ENCODE results near the gene ITGA6.

Gene ITGA6

DNA sequence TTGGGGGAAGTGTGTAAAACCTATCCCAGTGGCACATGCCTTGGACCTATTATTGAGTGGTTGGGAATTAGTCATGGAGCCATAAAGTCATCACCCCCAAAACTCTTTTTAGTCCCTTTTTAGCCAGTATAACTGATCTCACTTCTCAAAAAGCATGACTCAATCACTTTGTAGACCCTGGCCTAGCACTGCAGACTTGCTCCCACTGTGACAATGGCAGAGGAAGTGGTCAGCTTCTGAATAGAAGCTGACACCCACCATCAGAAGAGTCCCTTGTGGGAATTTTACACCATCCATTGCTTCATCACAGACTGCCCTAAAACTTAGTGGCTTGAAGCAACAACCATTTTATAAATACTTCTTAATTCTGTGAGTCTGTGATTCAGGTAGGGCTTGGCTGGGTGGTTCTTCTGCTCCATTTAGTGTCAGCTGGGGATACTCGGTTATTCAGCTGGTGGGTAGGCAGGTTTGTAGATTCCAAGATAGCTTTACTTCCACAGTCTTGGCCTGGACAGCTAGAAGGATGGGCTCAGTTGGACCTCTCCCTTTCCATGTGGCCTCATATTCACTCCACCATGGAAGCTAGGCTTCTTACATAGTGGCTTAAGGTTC is 10.8 kb upstream of the ITGA6 start:
- H3K36me3 ChIP-seq (ENCODE audit: insufficient read depth, low read length) = no peaks in the 10 kb centered on the region
- H3K79me2 ChIP-seq (ENCODE audit: control insufficient read depth, insufficient read depth, low read length, unreplicated experiment) = no peaks in the 10 kb centered on the region
- H3K4me3 ChIP-seq (ENCODE audit: low read depth, low read length) = no peak overlapping the region
- no peaks in the 10 kb centered on the region for H3K4me1 ChIP-seq (ENCODE audit: control insufficient read depth, insufficient read depth, low read length, unreplicated experiment)
- H2AFZ ChIP-seq (ENCODE audit: low read length, unreplicated experiment) = no peak overlapping the region
- peaks cover 11% of the 10 kb centered on the region; the same call in 1 of the 2 replicates for H3K27me3 ChIP-seq (ENCODE audit: insufficient read depth, low read length)
- H3K27ac ChIP-seq (ENCODE audit: low read depth, low read length) = no peak overlapping the region

DNA sequence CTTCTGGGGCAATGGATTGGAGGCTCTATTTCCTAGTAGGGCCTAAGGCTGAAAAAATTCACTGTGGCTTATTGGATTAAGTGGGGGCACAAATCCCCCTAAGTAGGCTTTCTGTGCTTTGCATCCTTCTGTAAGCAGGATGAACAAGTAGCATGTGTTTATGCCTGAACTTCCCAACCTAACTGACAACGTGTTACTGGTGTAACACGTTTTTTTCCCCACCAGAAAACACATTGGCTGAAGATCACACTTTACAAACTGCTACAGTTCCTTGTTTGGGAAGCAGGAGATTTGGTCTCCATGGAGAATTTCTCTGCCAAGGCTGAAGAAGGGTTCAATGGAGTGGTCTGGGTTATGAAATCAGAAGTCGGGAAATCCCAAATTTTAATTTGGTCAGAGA is 7.2 kb upstream of the ITGA6 start:
- Histone ChIP-seq H3K36me3 (ENCODE audit: insufficient read depth, low read length) (no peaks in the 10 kb centered on the region), H2AFZ (ENCODE audit: low read length, unreplicated experiment) (no peak overlapping the region), H3K4me1 (ENCODE audit: control insufficient read depth, insufficient read depth, low read length, unreplicated experiment) (no peaks in the 10 kb centered on the region), H3K27me3 (ENCODE audit: insufficient read depth, low read length) (peaks cover 17% of the 10 kb centered on the region; the same call in 1 of the 2 replicates), H3K4me3 (ENCODE audit: low read depth, low read length) (no peak overlapping the region), H3K79me2 (ENCODE audit: control insufficient read depth, insufficient read depth, low read length, unreplicated experiment) (no peaks in the 10 kb centered on the region), H3K27ac (ENCODE audit: low read depth, low read length) (no peak overlapping the region)

DNA sequence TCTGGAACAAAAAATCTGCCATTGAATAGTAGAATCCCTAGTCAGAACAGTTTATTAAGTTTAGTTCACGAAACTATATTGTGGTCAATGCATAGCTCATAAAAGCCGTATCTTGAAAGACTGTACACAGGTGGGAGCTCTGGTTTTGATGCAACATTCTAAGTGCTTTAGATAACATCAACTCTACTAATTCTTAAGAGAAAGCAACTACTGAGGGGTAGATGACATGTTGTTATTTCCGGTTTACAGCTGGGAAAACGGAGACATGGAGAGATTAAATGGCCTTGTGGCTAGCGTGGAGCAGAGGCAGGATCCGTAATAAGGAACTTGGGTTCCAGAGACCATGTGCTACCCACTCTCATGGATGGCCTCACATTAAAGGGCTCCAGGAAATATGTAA is 4.2 kb upstream of the ITGA6 start:
- Histone ChIP-seq H3K27ac (ENCODE audit: low read depth, low read length) (no peak overlapping the region), H3K27me3 (ENCODE audit: insufficient read depth, low read length) (peaks cover 28% of the 10 kb centered on the region), H3K4me3 (ENCODE audit: low read depth, low read length) (no peak overlapping the region), H2AFZ (ENCODE audit: low read length, unreplicated experiment) (no peak overlapping the region), H3K79me2 (ENCODE audit: control insufficient read depth, insufficient read depth, low read length, unreplicated experiment) (no peaks in the 10 kb centered on the region), H3K4me1 (ENCODE audit: control insufficient read depth, insufficient read depth, low read length, unreplicated experiment) (no peaks in the 10 kb centered on the region), H3K36me3 (ENCODE audit: insufficient read depth, low read length) (no peaks in the 10 kb centered on the region)

DNA sequence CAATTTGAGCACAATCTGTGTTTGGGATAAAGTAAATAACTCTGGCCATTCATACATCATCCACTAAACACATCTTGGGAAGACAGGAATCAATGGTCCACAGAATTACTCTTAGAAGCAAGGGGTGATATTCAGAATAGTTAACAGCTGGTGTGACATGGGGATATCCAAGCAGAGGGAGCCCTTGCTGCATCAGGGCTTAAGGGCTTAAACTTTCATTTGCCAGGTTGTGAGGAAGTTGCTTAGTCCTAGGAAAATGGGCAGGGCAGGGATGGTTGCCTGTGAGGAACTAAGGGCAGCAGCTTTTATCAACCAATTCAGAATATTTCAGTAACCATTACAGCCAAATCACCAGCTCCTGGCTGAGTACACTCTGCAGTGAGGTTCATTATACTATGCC is 2.0 kb upstream of the ITGA6 start:
- Histone ChIP-seq H3K4me1 (ENCODE audit: control insufficient read depth, insufficient read depth, low read length, unreplicated experiment) (no peaks in the 10 kb centered on the region), H3K27me3 (ENCODE audit: insufficient read depth, low read length) (peaks cover 23% of the 10 kb centered on the region), H3K27ac (ENCODE audit: low read depth, low read length) (no peak overlapping the region), H3K36me3 (ENCODE audit: insufficient read depth, low read length) (no peaks in the 10 kb centered on the region), H3K79me2 (ENCODE audit: control insufficient read depth, insufficient read depth, low read length, unreplicated experiment) (no peaks in the 10 kb centered on the region), H3K4me3 (ENCODE audit: low read depth, low read length) (no peak overlapping the region), H2AFZ (ENCODE audit: low read length, unreplicated experiment) (no peak overlapping the region)

DNA sequence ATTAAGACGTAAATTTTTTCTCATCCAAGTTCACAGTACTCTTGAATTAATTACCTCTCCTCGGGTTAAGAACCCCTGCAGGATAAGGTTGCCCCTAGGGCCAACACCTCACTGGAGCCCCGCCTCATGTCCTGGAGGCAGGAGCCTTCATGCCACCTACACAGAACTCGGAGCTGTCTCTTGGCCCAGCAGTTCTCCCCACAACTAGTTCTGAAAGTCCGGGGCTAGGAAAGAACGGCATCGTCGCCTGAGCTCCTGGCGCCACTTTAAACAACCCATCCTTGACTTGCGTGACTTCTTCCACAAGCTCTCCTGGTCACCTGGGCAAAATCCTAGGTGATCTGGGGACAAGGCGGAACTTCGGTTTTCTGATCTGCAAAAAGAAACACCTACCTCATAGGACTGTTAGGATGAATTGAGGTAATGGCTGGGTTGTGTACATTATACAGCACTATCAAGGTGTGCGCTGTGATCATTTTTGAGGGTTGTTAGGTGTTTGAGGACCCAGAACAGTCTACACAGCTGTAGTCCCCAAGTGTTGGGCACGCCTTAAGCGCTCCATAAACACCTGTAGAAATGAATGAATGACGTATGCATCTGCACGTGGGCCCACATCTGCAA is 641 bp upstream of the ITGA6 start:
- H3K4me3 ChIP-seq (ENCODE audit: low read depth, low read length) = peak overlapping the region; percentile 83
- H3K27me3 ChIP-seq (ENCODE audit: insufficient read depth, low read length) = peaks cover 17% of the 10 kb centered on the region
- no peaks in the 10 kb centered on the region for H3K36me3 ChIP-seq (ENCODE audit: insufficient read depth, low read length)
- H3K4me1 ChIP-seq (ENCODE audit: control insufficient read depth, insufficient read depth, low read length, unreplicated experiment) = no peaks in the 10 kb centered on the region
- no peak overlapping the region for H2AFZ ChIP-seq (ENCODE audit: low read length, unreplicated experiment)
- no peaks in the 10 kb centered on the region for H3K79me2 ChIP-seq (ENCODE audit: control insufficient read depth, insufficient read depth, low read length, unreplicated experiment)
- H3K27ac ChIP-seq (ENCODE audit: low read depth, low read length) = no peak overlapping the region

DNA sequence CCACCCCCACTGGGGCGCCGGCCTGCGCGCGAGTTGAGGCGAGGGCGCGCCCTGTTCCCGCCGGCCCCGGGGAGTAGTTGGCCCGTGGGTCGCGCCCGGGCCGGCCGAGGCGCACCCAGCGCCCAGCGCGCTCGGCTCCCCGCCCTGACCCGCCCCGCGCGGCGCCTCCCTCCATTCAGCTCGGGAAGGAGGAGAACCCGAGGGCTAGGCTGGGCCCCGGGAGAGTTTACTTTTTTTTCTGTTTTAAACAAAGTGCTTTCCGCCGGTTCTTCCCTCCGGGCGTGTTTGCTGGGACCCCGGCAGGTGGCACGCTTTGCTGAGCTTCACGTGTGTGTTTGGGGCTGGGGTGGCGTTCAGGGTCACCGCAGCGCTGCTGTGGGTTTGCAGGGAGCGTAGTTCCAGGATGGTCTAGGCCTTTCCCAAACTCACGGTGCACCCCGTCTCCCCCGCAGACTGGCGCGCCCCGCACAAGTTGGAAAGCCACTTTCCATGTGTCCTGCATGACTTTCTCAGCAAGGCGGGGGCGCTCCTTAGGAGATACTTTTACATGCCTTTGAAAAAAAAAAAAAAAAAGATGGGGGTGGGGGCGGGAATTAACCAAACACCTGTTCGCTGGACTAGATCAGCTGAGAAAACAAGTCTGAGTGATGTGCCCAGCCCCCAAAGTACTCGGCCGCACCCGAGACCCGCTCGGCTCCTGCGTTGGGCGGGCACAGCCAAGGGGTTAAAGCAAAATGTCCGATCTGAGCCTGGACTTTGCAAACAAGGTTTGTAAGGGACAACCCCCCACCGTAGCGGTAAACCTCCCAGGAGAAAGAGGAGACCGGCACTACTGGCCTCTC is 825 bp downstream of the ITGA6 start:
- no peaks in the 10 kb centered on the region for H3K79me2 ChIP-seq (ENCODE audit: control insufficient read depth, insufficient read depth, low read length, unreplicated experiment)
- H3K27me3 ChIP-seq (ENCODE audit: insufficient read depth, low read length) = peaks cover 11% of the 10 kb centered on the region
- no peaks in the 10 kb centered on the region for H3K4me1 ChIP-seq (ENCODE audit: control insufficient read depth, insufficient read depth, low read length, unreplicated experiment)
- no peaks in the 10 kb centered on the region for H3K36me3 ChIP-seq (ENCODE audit: insufficient read depth, low read length)
- peak overlapping the region; percentile 83 for H3K4me3 ChIP-seq (ENCODE audit: low read depth, low read length)
- no peak overlapping the region for H3K27ac ChIP-seq (ENCODE audit: low read depth, low read length)
- peak overlapping the region; percentile 87 for H2AFZ ChIP-seq (ENCODE audit: low read length, unreplicated experiment)

DNA sequence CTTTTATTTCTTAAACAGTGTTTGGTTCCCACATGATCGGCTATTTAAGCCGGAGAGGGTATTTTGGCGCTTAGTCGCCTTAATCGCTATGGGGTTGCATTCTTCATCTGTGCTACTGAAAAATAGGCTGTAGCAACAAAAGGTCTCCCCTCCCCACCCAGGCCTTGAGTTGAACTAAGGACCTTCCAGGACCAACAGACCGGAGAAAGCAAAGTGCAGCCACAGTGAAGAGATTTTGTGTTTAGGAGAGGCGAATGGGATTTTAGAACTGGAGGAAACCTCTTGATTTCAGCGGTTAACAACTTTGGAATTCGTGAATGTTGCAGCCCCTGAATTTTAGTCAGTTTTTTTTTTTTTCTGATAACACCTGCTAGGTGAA is 1.4 kb downstream of the ITGA6 start:
- H2AFZ ChIP-seq (ENCODE audit: low read length, unreplicated experiment) = no peak overlapping the region
- peaks cover 11% of the 10 kb centered on the region for H3K27me3 ChIP-seq (ENCODE audit: insufficient read depth, low read length)
- H3K4me1 ChIP-seq (ENCODE audit: control insufficient read depth, insufficient read depth, low read length, unreplicated experiment) = no peaks in the 10 kb centered on the region
- H3K4me3 ChIP-seq (ENCODE audit: low read depth, low read length) = peak overlapping the region; percentile 83
- no peak overlapping the region for H3K27ac ChIP-seq (ENCODE audit: low read depth, low read length)
- H3K36me3 ChIP-seq (ENCODE audit: insufficient read depth, low read length) = no peaks in the 10 kb centered on the region
- H3K79me2 ChIP-seq (ENCODE audit: control insufficient read depth, insufficient read depth, low read length, unreplicated experiment) = no peaks in the 10 kb centered on the region

DNA sequence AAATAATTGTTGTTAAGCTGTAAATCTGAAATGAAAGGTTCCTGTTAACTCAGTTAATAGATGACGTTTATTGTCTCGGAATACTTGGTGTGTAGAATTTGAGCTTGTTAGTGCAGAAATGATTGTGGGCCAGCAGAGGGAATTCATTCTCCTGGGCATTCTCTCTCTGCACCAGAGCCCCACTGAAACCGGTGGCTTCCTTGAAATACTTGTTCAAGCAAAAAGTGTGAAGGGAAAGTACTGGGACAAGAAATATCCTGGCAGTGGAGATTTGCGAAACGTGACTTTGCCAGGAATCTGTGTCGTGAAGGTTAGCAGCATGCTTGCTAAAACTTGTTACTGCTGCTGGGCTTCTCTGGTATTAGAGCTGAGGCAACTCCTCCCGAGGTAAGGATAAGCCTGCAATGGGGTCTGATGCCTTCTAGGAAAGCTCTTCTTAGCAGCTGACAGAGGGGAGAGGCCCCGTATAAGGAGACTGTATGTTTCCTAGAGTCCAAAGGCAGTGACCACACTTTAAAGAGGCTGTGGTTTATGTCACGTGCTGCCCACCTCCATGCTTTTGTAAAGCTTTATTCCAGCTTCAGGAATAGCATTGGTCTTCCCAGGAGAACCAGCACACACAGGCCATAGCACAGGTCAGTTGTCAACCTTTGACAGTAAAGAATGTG is 2.0 kb downstream of the ITGA6 start:
- Histone ChIP-seq H3K36me3 (ENCODE audit: insufficient read depth, low read length) (no peaks in the 10 kb centered on the region), H3K79me2 (ENCODE audit: control insufficient read depth, insufficient read depth, low read length, unreplicated experiment) (no peaks in the 10 kb centered on the region), H3K27ac (ENCODE audit: low read depth, low read length) (no peak overlapping the region), H3K4me1 (ENCODE audit: control insufficient read depth, insufficient read depth, low read length, unreplicated experiment) (no peaks in the 10 kb centered on the region), H3K4me3 (ENCODE audit: low read depth, low read length) (no peak overlapping the region), H3K27me3 (ENCODE audit: insufficient read depth, low read length) (peaks cover 11% of the 10 kb centered on the region), H2AFZ (ENCODE audit: low read length, unreplicated experiment) (no peak overlapping the region)

DNA sequence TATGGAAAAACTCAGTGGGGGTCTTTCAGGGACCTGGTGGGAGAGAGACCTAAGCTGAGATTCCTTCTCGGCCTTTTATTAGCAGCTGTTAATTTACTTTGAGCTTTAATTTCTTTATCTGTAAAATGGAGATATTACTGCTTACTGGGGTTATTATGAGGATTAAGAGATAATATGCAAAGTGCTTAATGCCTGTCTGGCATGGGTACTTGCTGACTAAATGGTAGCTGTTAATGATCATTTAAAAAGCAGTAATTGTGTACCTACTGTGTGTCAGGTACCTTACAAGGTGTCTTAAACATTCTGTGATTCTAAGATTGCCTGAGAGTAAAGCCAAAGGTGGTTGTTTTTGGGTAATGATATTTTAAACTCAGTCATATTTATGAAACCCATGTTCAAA is 2.6 kb downstream of the ITGA6 start:
- H3K4me1 ChIP-seq (ENCODE audit: control insufficient read depth, insufficient read depth, low read length, unreplicated experiment) = no peaks in the 10 kb centered on the region
- H3K27me3 ChIP-seq (ENCODE audit: insufficient read depth, low read length) = peaks cover 11% of the 10 kb centered on the region
- H3K4me3 ChIP-seq (ENCODE audit: low read depth, low read length) = no peak overlapping the region
- H3K36me3 ChIP-seq (ENCODE audit: insufficient read depth, low read length) = no peaks in the 10 kb centered on the region
- H3K79me2 ChIP-seq (ENCODE audit: control insufficient read depth, insufficient read depth, low read length, unreplicated experiment) = no peaks in the 10 kb centered on the region
- no peak overlapping the region for H2AFZ ChIP-seq (ENCODE audit: low read length, unreplicated experiment)
- H3K27ac ChIP-seq (ENCODE audit: low read depth, low read length) = no peak overlapping the region

DNA sequence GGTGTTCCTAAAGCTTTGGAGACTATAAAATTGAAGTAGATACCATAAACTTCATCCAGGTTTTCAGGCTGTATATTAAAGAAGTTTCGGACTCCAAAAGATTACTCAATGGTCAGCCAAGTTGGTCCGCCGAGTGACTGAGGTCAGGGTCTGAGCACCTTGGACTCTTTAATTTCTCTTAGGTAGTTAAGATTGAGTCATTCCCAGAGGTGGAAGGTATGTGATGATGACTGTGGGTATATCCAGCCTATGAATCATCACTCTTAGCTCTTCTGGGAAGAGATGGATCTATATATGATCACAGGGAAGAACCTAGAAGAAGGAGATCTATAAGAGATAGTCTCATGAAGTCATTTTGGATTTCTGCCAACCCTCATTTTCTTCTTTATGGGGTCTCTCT is 3.3 kb downstream of the ITGA6 start:
- Histone ChIP-seq H3K4me3 (ENCODE audit: low read depth, low read length) (no peak overlapping the region), H3K4me1 (ENCODE audit: control insufficient read depth, insufficient read depth, low read length, unreplicated experiment) (no peaks in the 10 kb centered on the region), H3K79me2 (ENCODE audit: control insufficient read depth, insufficient read depth, low read length, unreplicated experiment) (no peaks in the 10 kb centered on the region), H2AFZ (ENCODE audit: low read length, unreplicated experiment) (no peak overlapping the region), H3K36me3 (ENCODE audit: insufficient read depth, low read length) (no peaks in the 10 kb centered on the region), H3K27me3 (ENCODE audit: insufficient read depth, low read length) (peaks cover 7% of the 10 kb centered on the region), H3K27ac (ENCODE audit: low read depth, low read length) (no peak overlapping the region)

Data from ACC112 (cell line).